GM20000 (cell line): ENCODE measurements around the gene ALDH1B1.

ENCODE experiments used
- DNase-seq: peaks from one replicate; pipeline ENCODE4 v3.0.0; 2012; ENCODE audit warnings: low spot score
- TF ChIP-seq, protein P1 (sequence below): IDR thresholded peaks from 2 replicates; pipeline ENCODE4 v1.5.1; 2012; ENCODE audit warnings: mild to moderate bottlenecking, control low read depth; ENCODE audit errors: extremely low read depth, missing control alignments

The ALDH1B1 gene

DNA sequence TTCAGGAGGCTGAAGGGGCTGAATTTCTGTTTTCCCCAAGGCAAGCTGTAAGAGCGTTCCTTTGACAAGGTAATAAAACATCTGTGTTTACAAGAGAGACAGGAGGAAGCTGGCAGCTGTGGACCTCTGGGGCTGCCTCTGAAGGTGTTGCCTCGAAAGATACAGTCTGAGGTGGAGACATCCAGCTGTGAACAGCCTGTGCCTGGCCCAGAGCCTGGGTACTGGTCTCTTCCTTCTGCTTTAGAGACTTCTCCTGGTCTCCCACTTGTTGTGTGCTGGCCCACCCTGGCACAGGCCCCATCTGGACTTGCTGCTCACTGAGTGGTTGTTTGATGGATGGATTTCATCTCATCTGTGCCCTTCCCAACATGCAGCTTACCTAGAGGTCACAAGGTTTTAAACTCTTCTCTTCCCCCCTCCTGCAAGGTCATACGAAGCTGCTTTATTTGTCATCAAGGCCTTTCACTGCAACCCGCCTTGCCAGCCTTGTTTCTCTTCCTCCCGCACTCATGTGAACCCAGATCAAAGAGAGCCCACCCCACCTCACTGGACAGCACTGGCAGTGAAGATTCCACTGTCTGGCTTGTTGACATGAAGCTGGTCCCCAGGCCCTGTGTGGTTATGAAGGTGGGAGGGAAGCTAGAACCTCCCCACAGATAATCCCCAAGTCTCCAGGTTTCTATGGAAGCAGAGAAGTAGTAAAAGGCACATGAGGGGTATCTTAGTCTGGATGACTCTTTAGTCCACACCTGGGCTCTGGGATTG, 35.0 kb upstream of the ALDH1B1 start:
- DNase-seq = no peak
- TF ChIP-seq, protein P1, sequence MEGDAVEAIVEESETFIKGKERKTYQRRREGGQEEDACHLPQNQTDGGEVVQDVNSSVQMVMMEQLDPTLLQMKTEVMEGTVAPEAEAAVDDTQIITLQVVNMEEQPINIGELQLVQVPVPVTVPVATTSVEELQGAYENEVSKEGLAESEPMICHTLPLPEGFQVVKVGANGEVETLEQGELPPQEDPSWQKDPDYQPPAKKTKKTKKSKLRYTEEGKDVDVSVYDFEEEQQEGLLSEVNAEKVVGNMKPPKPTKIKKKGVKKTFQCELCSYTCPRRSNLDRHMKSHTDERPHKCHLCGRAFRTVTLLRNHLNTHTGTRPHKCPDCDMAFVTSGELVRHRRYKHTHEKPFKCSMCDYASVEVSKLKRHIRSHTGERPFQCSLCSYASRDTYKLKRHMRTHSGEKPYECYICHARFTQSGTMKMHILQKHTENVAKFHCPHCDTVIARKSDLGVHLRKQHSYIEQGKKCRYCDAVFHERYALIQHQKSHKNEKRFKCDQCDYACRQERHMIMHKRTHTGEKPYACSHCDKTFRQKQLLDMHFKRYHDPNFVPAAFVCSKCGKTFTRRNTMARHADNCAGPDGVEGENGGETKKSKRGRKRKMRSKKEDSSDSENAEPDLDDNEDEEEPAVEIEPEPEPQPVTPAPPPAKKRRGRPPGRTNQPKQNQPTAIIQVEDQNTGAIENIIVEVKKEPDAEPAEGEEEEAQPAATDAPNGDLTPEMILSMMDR = no peak

DNA sequence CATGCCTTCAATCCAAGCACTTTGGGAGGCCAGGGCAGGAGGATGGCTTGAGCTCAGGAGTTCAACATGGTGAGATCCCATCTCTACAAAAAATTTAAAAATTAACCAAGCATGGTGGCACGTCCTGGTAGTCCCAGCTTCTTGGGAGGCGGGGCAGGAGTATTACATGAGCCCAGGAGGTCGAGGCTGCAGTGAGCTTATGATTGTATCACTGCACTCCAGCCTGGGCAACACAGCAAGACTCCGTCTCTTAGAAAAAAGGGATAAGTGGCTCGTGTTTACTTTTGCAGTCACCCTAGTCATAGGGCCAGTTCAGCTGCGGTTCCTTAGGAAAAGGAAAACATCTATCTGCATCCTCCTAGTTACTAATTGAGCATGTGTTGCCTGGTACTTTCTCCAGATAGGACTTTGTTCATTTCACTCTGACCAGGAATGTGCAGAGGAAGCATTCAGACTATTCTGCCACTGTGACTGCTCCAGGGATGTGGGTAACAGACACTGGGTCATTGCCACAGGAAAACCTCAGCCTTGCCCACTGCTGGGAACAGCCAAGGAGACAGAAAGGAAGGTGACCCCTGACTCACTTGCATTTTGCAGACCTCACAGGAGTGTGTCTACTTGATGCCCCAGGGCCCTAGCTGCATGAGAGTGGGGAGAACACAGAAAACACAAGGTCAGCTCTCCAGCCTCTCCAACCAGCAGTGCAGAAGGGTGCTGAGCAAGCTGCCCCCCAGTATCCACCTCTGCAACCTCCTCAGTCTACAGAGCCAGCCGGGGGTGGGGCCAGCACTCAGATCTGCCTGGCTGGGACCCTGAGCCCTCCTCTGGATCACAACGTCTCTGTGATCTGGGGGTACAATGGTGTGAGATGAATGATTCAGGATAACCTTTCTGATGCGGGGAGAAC, 33.9 kb upstream of the ALDH1B1 start:
- TF ChIP-seq, protein P1 = no peak
- DNase-seq = no peak

DNA sequence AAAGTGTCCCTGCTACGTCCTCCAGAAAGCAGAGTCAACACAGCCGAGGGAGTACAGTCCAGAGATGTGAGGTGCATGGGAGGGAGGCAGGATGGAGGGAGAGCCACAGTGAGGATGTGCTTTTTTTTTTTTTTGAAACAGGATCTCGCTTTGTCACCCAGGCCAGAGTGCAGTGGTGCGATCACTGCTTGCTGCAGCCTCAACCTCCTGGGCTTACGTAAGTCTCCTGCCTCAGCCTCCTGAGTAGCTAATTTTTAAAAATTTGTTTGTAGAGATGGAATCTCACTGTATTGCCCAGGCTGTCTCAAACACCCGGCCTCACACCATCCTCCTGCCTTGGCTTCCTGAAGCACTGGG, 33.2 kb upstream of the ALDH1B1 start:
- TF ChIP-seq, protein P1 = no peak
- no peak for DNase-seq

DNA sequence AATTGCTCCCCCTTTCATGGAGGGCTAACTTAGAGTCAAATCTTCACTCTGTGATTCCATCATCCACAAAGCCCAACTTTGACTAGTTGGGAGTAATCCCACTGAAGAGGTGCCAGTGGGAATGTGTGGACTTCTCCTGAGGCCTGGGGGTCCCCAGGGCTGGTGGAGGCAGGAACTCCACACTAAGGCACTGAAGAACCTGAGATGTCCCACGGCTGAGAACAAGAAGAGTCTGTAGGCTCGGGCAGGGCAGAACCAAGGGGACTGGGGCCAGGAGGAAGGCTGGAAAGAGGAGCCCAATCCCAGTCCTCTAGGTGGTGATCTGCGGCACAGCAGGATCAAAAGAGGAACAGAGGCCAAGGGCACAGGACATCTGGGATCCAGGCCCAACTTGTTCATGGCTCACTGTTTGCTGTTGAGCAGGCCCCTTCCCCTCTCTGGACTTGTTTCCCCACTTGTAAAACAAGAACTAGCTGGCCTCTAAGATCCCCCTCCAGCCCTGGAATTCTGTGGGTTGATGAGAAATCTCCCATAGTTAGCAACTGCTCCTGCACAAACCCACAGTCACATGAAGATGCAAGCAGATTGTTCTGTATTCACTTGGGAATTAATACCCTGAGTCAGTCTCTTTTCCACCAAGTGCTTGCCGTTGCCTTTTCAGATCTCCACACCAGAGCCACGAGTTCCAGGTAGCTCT, 32.7 kb upstream of the ALDH1B1 start:
- no peak for DNase-seq
- TF ChIP-seq, protein P1 = no peak

- no peak for DNase-seq
- TF ChIP-seq, protein P1 = no peak
Observed at GRCh38 chr9:38360839-38361472, 31.5 kb upstream of the ALDH1B1 start.

DNA sequence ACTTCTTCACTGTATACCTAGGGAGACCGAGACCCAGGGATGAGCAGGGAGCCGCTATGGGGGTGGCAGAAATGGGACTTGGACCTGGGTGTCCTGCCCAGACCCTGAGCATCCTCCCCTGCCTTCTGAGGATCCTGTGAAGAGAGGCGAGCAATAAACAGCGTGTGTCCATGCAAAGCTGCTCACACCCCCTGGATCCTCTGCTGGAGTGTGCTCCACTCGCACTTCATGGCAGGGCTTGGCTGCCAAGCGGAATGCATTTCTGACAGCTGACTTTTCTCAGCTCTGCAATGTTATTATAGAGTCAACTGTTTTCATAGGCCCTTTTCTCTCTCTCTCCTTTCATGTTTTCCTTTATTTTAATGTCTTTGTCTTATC, 31.0 kb upstream of the ALDH1B1 start:
- DNase-seq = no peak

More for the DNA sequence above, 31.0 kb upstream of the ALDH1B1 start:
- TF ChIP-seq, protein P1 = no peak
